ENCODE measurements around the gene GOLGA5.
"Not testable (repeated sequence)": the region's sequence is repeated elsewhere in the genome, so short reads cannot be mapped to it uniquely, and the experiment has no call there.

DNA sequence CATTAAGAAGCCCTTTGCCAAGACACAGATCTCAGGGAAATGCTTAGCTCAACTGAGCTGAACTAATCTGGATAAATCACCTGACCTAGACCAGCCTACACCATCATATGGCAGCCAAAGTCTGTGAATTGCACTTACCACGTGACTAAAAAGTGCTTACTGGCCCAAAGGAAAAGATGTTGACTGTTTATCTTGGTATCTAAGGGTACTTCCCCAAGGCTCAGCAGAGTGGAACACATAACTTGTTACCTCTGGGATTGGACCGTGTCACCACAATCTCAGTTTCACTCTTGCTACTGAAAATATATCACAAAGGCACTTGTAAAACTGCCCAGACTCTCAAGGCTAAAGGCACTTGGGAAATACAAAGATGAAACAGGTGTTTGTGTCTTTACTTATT is 18.8 kb upstream of the GOLGA5 start:
- TF ChIP-seq, protein P1, sequence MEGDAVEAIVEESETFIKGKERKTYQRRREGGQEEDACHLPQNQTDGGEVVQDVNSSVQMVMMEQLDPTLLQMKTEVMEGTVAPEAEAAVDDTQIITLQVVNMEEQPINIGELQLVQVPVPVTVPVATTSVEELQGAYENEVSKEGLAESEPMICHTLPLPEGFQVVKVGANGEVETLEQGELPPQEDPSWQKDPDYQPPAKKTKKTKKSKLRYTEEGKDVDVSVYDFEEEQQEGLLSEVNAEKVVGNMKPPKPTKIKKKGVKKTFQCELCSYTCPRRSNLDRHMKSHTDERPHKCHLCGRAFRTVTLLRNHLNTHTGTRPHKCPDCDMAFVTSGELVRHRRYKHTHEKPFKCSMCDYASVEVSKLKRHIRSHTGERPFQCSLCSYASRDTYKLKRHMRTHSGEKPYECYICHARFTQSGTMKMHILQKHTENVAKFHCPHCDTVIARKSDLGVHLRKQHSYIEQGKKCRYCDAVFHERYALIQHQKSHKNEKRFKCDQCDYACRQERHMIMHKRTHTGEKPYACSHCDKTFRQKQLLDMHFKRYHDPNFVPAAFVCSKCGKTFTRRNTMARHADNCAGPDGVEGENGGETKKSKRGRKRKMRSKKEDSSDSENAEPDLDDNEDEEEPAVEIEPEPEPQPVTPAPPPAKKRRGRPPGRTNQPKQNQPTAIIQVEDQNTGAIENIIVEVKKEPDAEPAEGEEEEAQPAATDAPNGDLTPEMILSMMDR (IDR thresholded peaks at IDR 0.05; ENCODE audit: poor library complexity), result not testable (repeated sequence)
- TF ChIP-seq EZH2 (IDR thresholded peaks at IDR 0.05; ENCODE audit: borderline replicate concordance), result not testable (repeated sequence)
